Keratinocyte (primary cell): Measurements from ENCODE around the gene TAP2. TPM values are rescaled to one million over a fixed set of nuclear protein-coding genes. Genes with fewer than 3 reads are reported as not detected.

Source experiments
- DNase-seq: peaks from one replicate; pipeline ENCODE4 v3.0.0-alpha.2; 2011; ENCODE audit warnings: low read depth, missing footprints, low spot score
- FAIRE-seq: peaks from 2 replicates; lab custom pipeline; 2011; peaks lifted over from hg19 to GRCh38; lab: Jason Lieb, UNC
- H2AFZ ChIP-seq: 2 replicates; pipeline ENCODE4 v1.6.0; 2012; ENCODE audit warnings: low read length, control low read depth, inconsistent platforms; ENCODE audit not compliant: control insufficient read depth
- H3K27ac ChIP-seq: 2 replicates; pipeline ENCODE4 v1.5.1; 2011; ENCODE audit warnings: low read length; ENCODE audit not compliant: control insufficient read depth, insufficient read depth
- H3K27me3 ChIP-seq: 3 replicates; pipeline ENCODE4 v1.6.0; 2011; ENCODE audit warnings: low read length; ENCODE audit not compliant: control insufficient read depth, insufficient read depth; ENCODE audit errors: extremely low read depth
- H3K36me3 ChIP-seq, 2 experiments: 2 replicates in 1 of 2; 3 replicates in 1 of 2; pipeline ENCODE4 v1.5.1; 2011; ENCODE audit warnings: low read length in 2 of 2, mild to moderate bottlenecking in 1 of 2; ENCODE audit not compliant: control insufficient read depth in 2 of 2, insufficient read depth in 2 of 2; ENCODE audit errors: extremely low read depth in 1 of 2
- H3K4me1 ChIP-seq: 3 replicates; pipeline ENCODE4 v1.5.1; 2011; ENCODE audit warnings: low read length; ENCODE audit not compliant: control insufficient read depth, insufficient read depth; ENCODE audit errors: extremely low read depth
- H3K4me2 ChIP-seq: 3 replicates; pipeline ENCODE4 v1.6.0; 2011; ENCODE audit warnings: low read depth, low read length; ENCODE audit not compliant: control insufficient read depth, insufficient read depth; ENCODE audit errors: extremely low read depth
- H3K4me3 ChIP-seq, 3 experiments: fragments of 200-600 bp in 1 of 3; sonication (generic) in 1 of 3; 2 replicates in 2 of 3; 3 replicates in 1 of 3; pipeline ENCODE4 v1.5.1; 2011 to 2016; ENCODE audit warnings: low read length in 3 of 3, mild to moderate bottlenecking in 3 of 3, control low read depth in 2 of 3, inconsistent platforms in 1 of 3, low read depth in 1 of 3, mixed read lengths in 1 of 3, mixed run types in 1 of 3, moderate library complexity in 1 of 3; ENCODE audit not compliant: control insufficient read depth in 2 of 3, insufficient read depth in 2 of 3; ENCODE audit errors: extremely low read depth in 1 of 3
- H3K79me2 ChIP-seq: 2 replicates; pipeline ENCODE4 v1.6.0; 2012; ENCODE audit warnings: low read length; ENCODE audit not compliant: control insufficient read depth, insufficient read depth
- H3K9ac ChIP-seq: 3 replicates; pipeline ENCODE4 v1.6.0; 2011; ENCODE audit warnings: low read length; ENCODE audit not compliant: control insufficient read depth, insufficient read depth; ENCODE audit errors: extremely low read depth
- H3K9me1 ChIP-seq: 3 replicates; pipeline ENCODE4 v1.6.0; 2011; ENCODE audit warnings: low read length; ENCODE audit not compliant: control insufficient read depth, insufficient read depth; ENCODE audit errors: extremely low read depth
- H3K9me3 ChIP-seq: 2 replicates; pipeline ENCODE4 v1.5.1; 2012; ENCODE audit warnings: low read depth, low read length; ENCODE audit not compliant: control insufficient read depth
- H4K20me1 ChIP-seq: 3 replicates; pipeline ENCODE4 v1.6.0; 2011; ENCODE audit warnings: low read length; ENCODE audit not compliant: control insufficient read depth, insufficient read depth; ENCODE audit errors: extremely low read depth
- CTCF ChIP-seq, 3 experiments: IDR thresholded peaks in 1 of 3; conservative IDR thresholded peaks in 1 of 3; optimal IDR thresholded peaks in 1 of 3; 2 replicates in 2 of 3; 3 replicates in 1 of 3; pipeline versions ENCODE3 to v1.5.1; 2011; ENCODE audit warnings: low read length in 3 of 3, mild to moderate bottlenecking in 3 of 3, moderate library complexity in 2 of 3, control low read depth in 1 of 3, inconsistent platforms in 1 of 3; ENCODE audit not compliant: insufficient read depth in 2 of 3; ENCODE audit errors: extremely low read depth in 1 of 3
- EZH2 ChIP-seq: IDR thresholded peaks from one replicate; pipeline ENCODE4 v1.6.1; 2012; ENCODE audit warnings: inconsistent platforms, mild to moderate bottlenecking, low read length, moderate library complexity
- dilution Hi-C: fragments of 300-500 bp; cut with MboI; formaldehyde crosslinking; loops from one replicate; pipeline ENCODE4 v1.7.0; 2020; ENCODE audit warnings: low sequenced_read_pairs; ENCODE audit not compliant: extremely low pct_ligation_motif_present
- polyA plus RNA-seq, 5 experiments: library from polyadenylated mRNA; depleted of rRNA in 3 of 5; stranded (reverse) in 3 of 5; stranded (forward) in 1 of 5; unstranded in 1 of 5; fragments of >200 nt; gene quantifications; 1 replicate in 1 of 5; 2 replicates in 3 of 5; 3 replicates in 1 of 5; pipeline versions ENCODE4 v1.2.1 to v1.2.3, GENCODE V29; 2011 to 2012; ENCODE audit warnings: missing spikeins in 2 of 5, low read depth in 1 of 5, low replicate concordance in 1 of 5

TAP2 gene
- polyA plus RNA-seq, 1 donor (not counting 4 experiments of a cell fraction or from before 2014, with no cell fraction given): 50.7 TPM

GRCh38 chr6:32843331-32843978, 4.9 kb upstream of the TAP2 start:
- peak overlapping the region; percentile 89 for H3K4me2 ChIP-seq
- FAIRE-seq (no peak), DNase-seq (no peak)
- TF ChIP-seq EZH2 (no peak), CTCF (optimal IDR thresholded peaks at IDR 0.05 in 1 of 3, IDR thresholded peaks at IDR 0.05 in 1 of 3, conservative IDR thresholded peaks at IDR 0.05 in 1 of 3; ENCODE audit: extremely low read depth in 1 of 3, insufficient read depth in 2 of 3, low read length in 3 of 3) (no peak)
- peaks cover 3% of the 10 kb centered on the region for H3K79me2 ChIP-seq
- peak overlapping the region; percentile 94 for H2AFZ ChIP-seq
- no peaks in the 10 kb centered on the region for H3K9me3 ChIP-seq
- no peaks in the 10 kb centered on the region for H4K20me1 ChIP-seq
- H3K36me3 ChIP-seq: peaks cover 16 to 25% of the 10 kb centered on the region in 2 experiments
- dilution Hi-C loops: no loop called here
- peak overlapping the region; percentile 91 for H3K27ac ChIP-seq
- H3K4me1 ChIP-seq: peaks cover 18% of the 10 kb centered on the region
- no peaks in the 10 kb centered on the region for H3K9me1 ChIP-seq
- H3K9ac ChIP-seq: peak overlapping the region; percentile 89
- no peaks in the 10 kb centered on the region for H3K27me3 ChIP-seq
- H3K4me3 ChIP-seq: peak overlapping the region; percentile 47 to 95 (median 87)

DNA sequence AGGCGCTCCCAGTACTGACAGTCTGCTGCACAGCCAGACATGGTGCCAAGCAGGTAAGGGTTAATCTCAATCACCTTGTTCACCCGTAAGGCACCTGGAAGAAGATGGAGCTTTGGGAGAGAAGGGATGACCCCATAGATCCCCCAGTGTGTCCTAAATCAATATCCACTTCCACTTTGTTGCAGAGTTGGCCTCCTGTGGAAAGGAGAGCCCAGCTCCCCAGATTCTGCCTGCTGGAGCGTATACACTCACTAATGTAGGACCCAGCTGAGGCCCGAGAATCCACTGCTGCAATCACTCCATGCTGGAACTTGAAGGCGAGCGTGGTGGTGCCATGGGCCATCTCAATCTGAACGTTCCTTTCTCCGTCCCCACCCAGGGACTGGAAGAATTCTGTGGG, 4.2 kb upstream of the TAP2 start:
- FAIRE-seq: no peak
- Histone ChIP-seq H3K27me3 (no peaks in the 10 kb centered on the region), H3K9ac (no peak overlapping the region), H3K4me3 (peak overlapping the region in 1 of 3 experiments; percentile 87), H3K4me1 (peaks cover 20% of the 10 kb centered on the region), H3K27ac (no peak overlapping the region), H3K9me3 (no peaks in the 10 kb centered on the region), H4K20me1 (no peaks in the 10 kb centered on the region), H3K36me3 (peaks cover 10 to 19% of the 10 kb centered on the region in 2 experiments), H3K9me1 (no peaks in the 10 kb centered on the region), H2AFZ (no peak overlapping the region), H3K4me2 (peak overlapping the region; percentile 89), H3K79me2 (peaks cover 7% of the 10 kb centered on the region)
- DNase-seq: no peak
- no peak for TF ChIP-seq EZH2
- no peak for TF ChIP-seq CTCF (optimal IDR thresholded peaks at IDR 0.05 in 1 of 3, IDR thresholded peaks at IDR 0.05 in 1 of 3, conservative IDR thresholded peaks at IDR 0.05 in 1 of 3; ENCODE audit: extremely low read depth in 1 of 3, insufficient read depth in 2 of 3, low read length in 3 of 3)
- dilution Hi-C loops: no loop called here
